K562 (cell line): ENCODE measurements around the gene COMMD1. TPM values are rescaled to one million over a fixed set of nuclear protein-coding genes. Genes with fewer than 3 reads are reported as not detected.

ENCODE experiments used
- ATAC-seq: fragments of 200-7000 bp; cut with Tn5 transposase; 3 replicates; pipeline ENCODE4 v1.9.1; 2020; ENCODE audit warnings: moderate library complexity
- BruUV-seq: library from RNA; stranded (reverse); fragments of 400-500 nt; replicated peaks from 2 replicates; lab custom pipeline; 2021; lab: Mats Ljungman, UMichigan
- CTCF ChIA-PET: fragments of 300-600 bp; formaldehyde crosslinking; extraction: SDS; loops from one replicate; lab custom pipeline; 2021; ENCODE audit warnings: low intra/inter-chr PET ratio; lab: Yijun Ruan, JAX
- POLR2A ChIA-PET: fragments of 300-600, 350-650 bp; sonication (Branson Sonifier 250); formaldehyde crosslinking; extraction: SDS; loops from one replicate; lab custom pipeline; 2021; ENCODE audit warnings: antibody characterized with exemption, inconsistent platforms; lab: Yijun Ruan, JAX
- DNase-seq, 4 experiments: peaks; one replicate each; pipeline versions ENCODE4 v3.0.0 to v3.0.0-alpha.2; 2011 to 2018; ENCODE audit warnings: low spot score in 3 of 4, mixed read lengths in 3 of 4; ENCODE audit errors: extremely low read depth in 1 of 4
- FAIRE-seq: peaks from 2 replicates; lab custom pipeline; 2011; peaks lifted over from hg19 to GRCh38; lab: Jason Lieb, UNC
- H2AFZ ChIP-seq: 2 replicates; pipeline ENCODE4 v1.6.0; 2011; ENCODE audit warnings: low read depth, low read length, control low read depth, inconsistent platforms
- H3K27ac ChIP-seq: fragments of 200-600 bp; 3 replicates; pipeline ENCODE4 v1.8.0; 2011; ENCODE audit warnings: low read depth, mild to moderate bottlenecking, control low read depth, inconsistent platforms, low read length, moderate library complexity, mixed read lengths; ENCODE audit errors: extremely low read depth
- H3K27me3 ChIP-seq, 2 experiments: fragments of 300-600 bp in 1 of 2; 2 replicates in 1 of 2; 3 replicates in 1 of 2; pipeline versions ENCODE4 v1.6.0 to v1.8.0; 2011; ENCODE audit warnings: inconsistent platforms in 2 of 2, low read length in 2 of 2, mild to moderate bottlenecking in 1 of 2, mixed read lengths in 1 of 2, moderate library complexity in 1 of 2; ENCODE audit not compliant: control insufficient read depth in 2 of 2, insufficient read depth in 2 of 2
- H3K36me3 ChIP-seq: fragments of 300-600 bp; 3 replicates; pipeline ENCODE4 v1.8.0; 2011; ENCODE audit warnings: mild to moderate bottlenecking, low read length, inconsistent platforms; ENCODE audit not compliant: control insufficient read depth, insufficient read depth
- H3K4me1 ChIP-seq, 2 experiments: fragments of 200-600 bp in 1 of 2; replicated peaks in 1 of 2; 2 replicates in 1 of 2; 3 replicates in 1 of 2; pipeline versions ENCODE4 v1.5.1 to v1.8.0; 2011; ENCODE audit warnings: inconsistent platforms in 2 of 2, low read length in 2 of 2, mild to moderate bottlenecking in 1 of 2, mixed read lengths in 1 of 2, moderate library complexity in 1 of 2; ENCODE audit not compliant: control insufficient read depth in 2 of 2, insufficient read depth in 2 of 2
- H3K4me2 ChIP-seq: 2 replicates; pipeline ENCODE4 v1.6.1; 2011; ENCODE audit warnings: low read length, control low read depth, inconsistent platforms, mixed read lengths; ENCODE audit not compliant: insufficient read depth
- H3K4me3 ChIP-seq: fragments of 200-600 bp; sonication (generic), shearing (Covaris generic); 2 replicates; pipeline ENCODE4 v1.5.1; 2016; ENCODE audit warnings: control low read depth, inconsistent platforms
- H3K79me2 ChIP-seq: fragments of 200-600 bp; 3 replicates; pipeline ENCODE4 v1.8.0; 2011; ENCODE audit warnings: low read length, inconsistent platforms; ENCODE audit not compliant: control insufficient read depth, insufficient read depth
- H3K9ac ChIP-seq, 2 experiments: 2 replicates each; pipeline versions ENCODE4 v1.6.0 to v1.6.1; 2011; ENCODE audit warnings: low read depth in 2 of 2, low read length in 2 of 2, control low read depth in 1 of 2, inconsistent platforms in 1 of 2, mild to moderate bottlenecking in 1 of 2, mixed read lengths in 1 of 2; ENCODE audit not compliant: insufficient read depth in 1 of 2
- H3K9me1 ChIP-seq: one replicate; pipeline ENCODE4 v1.6.0; 2011; ENCODE audit warnings: inconsistent platforms, mild to moderate bottlenecking, low read length, moderate library complexity; ENCODE audit not compliant: control insufficient read depth, insufficient read depth
- H3K9me3 ChIP-seq: replicated peaks from 2 replicates; pipeline ENCODE4 v1.5.1; 2011; ENCODE audit warnings: low read depth, low read length, inconsistent platforms; ENCODE audit not compliant: control insufficient read depth, insufficient read depth
- H4K20me1 ChIP-seq: replicated peaks from 2 replicates; pipeline ENCODE4 v1.6.1; 2011; ENCODE audit warnings: low read length, inconsistent platforms, mixed read lengths; ENCODE audit not compliant: control insufficient read depth, insufficient read depth
- DNMT1 ChIP-seq: fragments of 450-650 bp; IDR thresholded peaks from 2 replicates; pipeline ENCODE4 v1.6.1; 2016; ENCODE audit warnings: antibody characterized with exemption, mild to moderate bottlenecking
- FOXK2 ChIP-seq, 2 experiments: fragments of 450-650 bp; IDR thresholded peaks in 1 of 2; conservative IDR thresholded peaks in 1 of 2; 2 replicates each; pipeline ENCODE4 v1.6.1; 2016; ENCODE audit warnings: low read depth in 2 of 2, mild to moderate bottlenecking in 1 of 2
- HNRNPL ChIP-seq: fragments of 200-400 bp; formaldehyde crosslinking; IDR thresholded peaks from 2 replicates; pipeline ENCODE4 v1.6.1; 2017; ENCODE audit warnings: low read depth, mild to moderate bottlenecking, low read length
- NFATC3 ChIP-seq: fragments of 450-650 bp; IDR thresholded peaks from 2 replicates; pipeline ENCODE4 v1.6.1; 2017; ENCODE audit warnings: mild to moderate bottlenecking
- NFIX ChIP-seq: fragments of 250-450 bp; sonication (Bioruptor Pico); IDR thresholded peaks from 2 replicates; pipeline ENCODE4 v1.4.0; 2020; ENCODE audit warnings: low read depth, mild to moderate bottlenecking, moderate library complexity
- PRMT5 ChIP-seq: sonication (generic); formaldehyde crosslinking; IDR thresholded peaks from 2 replicates; pipeline ENCODE4 v1.5.0; 2020; ENCODE audit warnings: missing genetic modification reagents
- SIN3A ChIP-seq, 2 experiments: fragments of 150-350 bp in 1 of 2; IDR thresholded peaks; 2 replicates each; pipeline ENCODE4 v1.6.1; 2011 to 2016; ENCODE audit warnings: borderline replicate concordance in 2 of 2, low read depth in 2 of 2, low read length in 2 of 2, mild to moderate bottlenecking in 2 of 2, moderate library complexity in 2 of 2; ENCODE audit not compliant: control insufficient read depth in 1 of 2
- ZSCAN29 ChIP-seq: fragments of 450-650 bp; IDR thresholded peaks from 2 replicates; pipeline ENCODE4 v1.6.1; 2017
- in situ Hi-C: fragments of 300-500 bp; cut with MboI; formaldehyde crosslinking; loops from 4 replicates; pipeline ENCODE4 v1.15.0; 2018; ENCODE audit warnings: inconsistent platforms, mixed read lengths
- intact Hi-C: fragments of 100-400 bp; cut with micrococcal nuclease; formaldehyde crosslinking; loops from 2 replicates; pipeline ENCODE4 v1.14.2; 2022
- polyA plus RNA-seq, 8 experiments: library from polyadenylated mRNA; depleted of rRNA in 4 of 8; stranded (reverse) in 5 of 8; unstranded in 3 of 8; fragments of >200 nt; fragmentation: Nextera tagmentation in 2 of 8; fragmentation: Illumina TruSeq in 1 of 8; extraction: Ambion mirVana in 2 of 8; extraction: Trizol in 1 of 8; gene quantifications; 2 replicates each; pipeline versions ENCODE4 v1.2.1 to v1.2.3, GENCODE V29; 2011 to 2014; ENCODE audit warnings: inconsistent platforms in 1 of 8, missing spikeins in 1 of 8
- total RNA-seq, 7 experiments: library from RNA; depleted of rRNA in 6 of 7; stranded (reverse); fragments of >200 nt in 6 of 7; fragmentation: Illumina TruSeq in 2 of 7; extraction: Trizol in 2 of 7; gene quantifications; 2 replicates each; pipeline versions ENCODE4 v1.2.1 to v1.2.3, GENCODE V29; 2011 to 2021; ENCODE audit warnings: low replicate concordance in 1 of 7
- TF ChIP-seq, protein P1 (sequence below): fragments of 250-450 bp; sonication (Bioruptor Pico); IDR thresholded peaks from 2 replicates; pipeline ENCODE4 v1.5.0; 2021; ENCODE audit warnings: mild to moderate bottlenecking, borderline replicate concordance
- TF ChIP-seq, protein P2 (sequence below): sonication (generic); formaldehyde crosslinking; IDR thresholded peaks from 2 replicates; pipeline ENCODE4 v1.8.0; 2022; ENCODE audit warnings: missing genetic modification reagents, mild to moderate bottlenecking, moderate library complexity, borderline replicate concordance
- TF ChIP-seq, protein P3 (sequence below): fragments of 250-450 bp; sonication (Bioruptor Pico); IDR thresholded peaks from 2 replicates; pipeline ENCODE4 v1.8.0; 2021; ENCODE audit warnings: borderline replicate concordance, mild to moderate bottlenecking, moderate library complexity; ENCODE audit not compliant: poor library complexity, severe bottlenecking

The COMMD1 gene
- total and polyA plus RNA-seq, 9 of the 15 experiments (the other 6 are each of a cell fraction or from before 2014, with no cell fraction given) = 14.4 to 77.0 (median 21.4) TPM

DNA sequence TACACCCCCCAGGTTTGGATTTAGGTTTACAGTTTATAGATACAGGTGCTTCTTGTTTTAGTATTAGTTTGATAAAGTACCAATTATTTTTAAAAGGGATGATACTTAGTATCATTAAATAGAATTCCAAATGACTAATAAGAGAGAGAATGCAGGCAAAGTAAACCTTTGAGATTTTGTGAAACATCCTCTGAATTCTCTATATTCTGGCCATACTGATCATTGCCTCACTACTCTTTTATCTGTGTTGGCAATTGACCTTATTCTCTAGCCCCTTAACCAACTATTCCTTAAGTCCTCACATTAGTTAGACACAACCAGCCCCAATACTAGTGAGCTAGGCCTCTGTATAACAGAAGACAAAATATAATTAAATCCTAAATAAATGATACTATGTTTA lies 125.4 kb downstream of the COMMD1 start:
- H3K79me2 ChIP-seq = no peaks in the 10 kb centered on the region
- H3K9ac ChIP-seq = no peak overlapping the region
- intact Hi-C loops (no loop called here), in situ Hi-C loops (no loop called here)
- no peaks in the 10 kb centered on the region for H3K9me1 ChIP-seq
- no TSS peak for BruUV-seq
- no peak for ATAC-seq
- ChIA-PET POLR2A (no interaction called here), CTCF (no interaction called here)
- no peak overlapping the region for H2AFZ ChIP-seq
- TF ChIP-seq, protein P1, sequence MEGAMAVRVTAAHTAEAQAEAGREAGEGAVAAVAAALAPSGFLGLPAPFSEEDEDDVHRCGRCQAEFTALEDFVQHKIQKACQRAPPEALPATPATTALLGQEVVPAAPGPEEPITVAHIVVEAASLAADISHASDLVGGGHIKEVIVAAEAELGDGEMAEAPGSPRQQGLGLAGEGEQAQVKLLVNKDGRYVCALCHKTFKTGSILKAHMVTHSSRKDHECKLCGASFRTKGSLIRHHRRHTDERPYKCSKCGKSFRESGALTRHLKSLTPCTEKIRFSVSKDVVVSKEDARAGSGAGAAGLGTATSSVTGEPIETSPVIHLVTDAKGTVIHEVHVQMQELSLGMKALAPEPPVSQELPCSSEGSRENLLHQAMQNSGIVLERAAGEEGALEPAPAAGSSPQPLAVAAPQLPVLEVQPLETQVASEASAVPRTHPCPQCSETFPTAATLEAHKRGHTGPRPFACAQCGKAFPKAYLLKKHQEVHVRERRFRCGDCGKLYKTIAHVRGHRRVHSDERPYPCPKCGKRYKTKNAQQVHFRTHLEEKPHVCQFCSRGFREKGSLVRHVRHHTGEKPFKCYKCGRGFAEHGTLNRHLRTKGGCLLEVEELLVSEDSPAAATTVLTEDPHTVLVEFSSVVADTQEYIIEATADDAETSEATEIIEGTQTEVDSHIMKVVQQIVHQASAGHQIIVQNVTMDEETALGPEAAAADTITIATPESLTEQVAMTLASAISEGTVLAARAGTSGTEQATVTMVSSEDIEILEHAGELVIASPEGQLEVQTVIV = no peak
- TF ChIP-seq SIN3A (IDR thresholded peaks at IDR 0.05; ENCODE audit: borderline replicate concordance in 2 of 2, control insufficient read depth in 1 of 2, low read depth in 2 of 2, low read length in 2 of 2) (no peak), PRMT5 (no peak), ZSCAN29 (no peak), NFATC3 (no peak), HNRNPL (no peak), FOXK2 (conservative IDR thresholded peaks at IDR 0.05 in 1 of 2, IDR thresholded peaks at IDR 0.05 in 1 of 2; ENCODE audit: low read depth in 2 of 2) (no peak), NFIX (CRISPR knock-in tag) (no peak), DNMT1 (no peak)
- TF ChIP-seq, protein P2, sequence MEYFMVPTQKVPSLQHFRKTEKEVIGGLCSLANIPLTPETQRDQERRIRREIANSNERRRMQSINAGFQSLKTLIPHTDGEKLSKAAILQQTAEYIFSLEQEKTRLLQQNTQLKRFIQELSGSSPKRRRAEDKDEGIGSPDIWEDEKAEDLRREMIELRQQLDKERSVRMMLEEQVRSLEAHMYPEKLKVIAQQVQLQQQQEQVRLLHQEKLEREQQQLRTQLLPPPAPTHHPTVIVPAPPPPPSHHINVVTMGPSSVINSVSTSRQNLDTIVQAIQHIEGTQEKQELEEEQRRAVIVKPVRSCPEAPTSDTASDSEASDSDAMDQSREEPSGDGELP (CRISPR knock-in tag) = no peak
- TF ChIP-seq, protein P3, sequence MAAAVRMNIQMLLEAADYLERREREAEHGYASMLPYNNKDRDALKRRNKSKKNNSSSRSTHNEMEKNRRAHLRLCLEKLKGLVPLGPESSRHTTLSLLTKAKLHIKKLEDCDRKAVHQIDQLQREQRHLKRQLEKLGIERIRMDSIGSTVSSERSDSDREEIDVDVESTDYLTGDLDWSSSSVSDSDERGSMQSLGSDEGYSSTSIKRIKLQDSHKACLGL (CRISPR knock-in tag) = no peak
- no peak for DNase-seq
- no peak overlapping the region for H3K4me3 ChIP-seq
- H3K27ac ChIP-seq = no peak overlapping the region
- no peaks in the 10 kb centered on the region for H3K9me3 ChIP-seq
- H3K27me3 ChIP-seq = no peaks in the 10 kb centered on the region
- no peaks in the 10 kb centered on the region for H3K4me1 ChIP-seq
- no peak for FAIRE-seq
- H3K36me3 ChIP-seq = no peaks in the 10 kb centered on the region
- no peaks in the 10 kb centered on the region for H4K20me1 ChIP-seq
- H3K4me2 ChIP-seq = no peak overlapping the region
